Measurements from ENCODE around the gene STUM.

DNA sequence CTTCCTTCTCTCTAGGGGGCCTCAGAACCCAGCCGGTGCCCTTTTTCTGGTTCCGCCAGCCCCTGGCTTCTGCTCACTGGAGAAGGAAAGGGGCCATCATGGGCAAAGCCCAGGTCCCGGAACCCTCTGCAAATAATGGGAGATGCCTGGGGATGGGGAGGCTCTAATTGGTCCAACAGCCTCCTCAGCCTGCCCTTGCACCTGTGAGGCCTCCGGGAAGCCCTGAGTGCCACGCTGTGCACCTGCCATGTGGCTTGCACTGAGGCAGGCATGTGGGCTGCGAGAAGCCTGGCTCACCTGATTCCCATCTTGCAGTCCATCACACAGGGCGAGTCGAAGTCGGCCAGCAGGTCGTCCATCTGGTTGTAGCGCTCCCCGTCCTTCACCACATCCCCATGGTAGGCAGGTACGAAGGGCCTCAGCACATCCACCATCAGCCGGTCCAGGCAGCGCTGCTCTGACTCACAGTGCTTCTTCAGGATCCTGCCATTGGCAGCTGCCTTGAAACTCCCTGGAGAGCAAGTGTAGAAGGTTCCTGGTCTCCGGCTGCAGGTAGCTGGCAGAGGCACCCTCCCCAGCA is 98.4 kb downstream of the STUM start:
- TF ChIP-seq POLR2AphosphoS5 (IDR thresholded peaks at IDR 0.05; ENCODE audit: borderline replicate concordance, low read depth, low read length) (no peak), EZH2 (IDR thresholded peaks at IDR 0.05) (no peak)
